KMS-11 (cell line): Measurements from ENCODE around the gene HTT.

ENCODE experiments used
- H2AFZ ChIP-seq: fragments of 200-600 bp; sonication (generic); 2 replicates; pipeline ENCODE4 v1.6.1; 2016; ENCODE audit warnings: antibody characterized with exemption, mixed run types, low read depth
- H3K27ac ChIP-seq: fragments of 200-600 bp; sonication (generic); 2 replicates; pipeline ENCODE4 v1.6.1; 2016; ENCODE audit warnings: mild to moderate bottlenecking, mixed run types
- H3K27me3 ChIP-seq: fragments of 200-600 bp; sonication (generic); 2 replicates; pipeline ENCODE4 v1.6.1; 2017; ENCODE audit warnings: mild to moderate bottlenecking, low read depth, mixed run types, moderate library complexity; ENCODE audit not compliant: insufficient read depth
- H3K36me3 ChIP-seq: fragments of 200-600 bp; sonication (generic); 2 replicates; pipeline ENCODE4 v1.6.1; 2017; ENCODE audit warnings: mild to moderate bottlenecking, mixed run types; ENCODE audit not compliant: insufficient read depth
- H3K4me1 ChIP-seq: fragments of 200-600 bp; sonication (generic); 2 replicates; pipeline ENCODE4 v1.6.1; 2016; ENCODE audit warnings: mild to moderate bottlenecking, low read depth, mixed run types; ENCODE audit not compliant: poor library complexity, severe bottlenecking
- H3K4me2 ChIP-seq: fragments of 200-600 bp; sonication (generic); 2 replicates; pipeline ENCODE4 v1.7.0; 2016; ENCODE audit warnings: mild to moderate bottlenecking, mixed run types
- H3K4me3 ChIP-seq: fragments of 200-600 bp; sonication (generic); IDR thresholded peaks from 2 replicates; pipeline ENCODE4 v1.6.1; 2017; ENCODE audit warnings: low read depth, low read length, mixed read lengths; ENCODE audit not compliant: insufficient read depth
- H3K79me2 ChIP-seq: fragments of 200-600 bp; sonication (generic); 2 replicates; pipeline ENCODE4 v1.6.1; 2016; ENCODE audit warnings: low read depth, mixed run types; ENCODE audit not compliant: insufficient read depth
- H3K9ac ChIP-seq: fragments of 200-600 bp; sonication (generic); 2 replicates; pipeline ENCODE4 v1.6.1; 2016; ENCODE audit warnings: mild to moderate bottlenecking, mixed run types
- H4K20me1 ChIP-seq: fragments of 200-600 bp; sonication (generic); 2 replicates; pipeline ENCODE4 v1.6.1; 2016; ENCODE audit warnings: mild to moderate bottlenecking, mixed run types; ENCODE audit not compliant: insufficient read depth
- CTCF ChIP-seq: fragments of 200-600 bp; sonication (generic); conservative IDR thresholded peaks from 2 replicates; pipeline ENCODE4 v1.6.1; 2017; ENCODE audit warnings: low read depth, mild to moderate bottlenecking, antibody characterized with exemption, low read length, moderate library complexity, mixed read lengths

HTT gene

GRCh38 chr4:3217266-3217665, 142.8 kb downstream of the HTT start:
- H3K36me3 ChIP-seq: peaks cover 3% of the 10 kb centered on the region; the same call in 1 of the 2 replicates
- no peak overlapping the region for H3K27ac ChIP-seq
- no peak overlapping the region for H3K4me3 ChIP-seq
- H3K79me2 ChIP-seq: no peaks in the 10 kb centered on the region
- H3K4me1 ChIP-seq: no peaks in the 10 kb centered on the region
- no peak for TF ChIP-seq CTCF
- no peaks in the 10 kb centered on the region for H3K27me3 ChIP-seq
- H3K4me2 ChIP-seq: no peak overlapping the region
- H2AFZ ChIP-seq: no peak overlapping the region
- H3K9ac ChIP-seq: no peak overlapping the region
- H4K20me1 ChIP-seq: no peaks in the 10 kb centered on the region

GRCh38 chr4:3217771-3218170, 143.3 kb downstream of the HTT start:
- Histone ChIP-seq H3K27me3 (no peaks in the 10 kb centered on the region), H3K36me3 (peaks cover 3% of the 10 kb centered on the region; the same call in 1 of the 2 replicates), H3K9ac (no peak overlapping the region), H4K20me1 (no peaks in the 10 kb centered on the region), H3K79me2 (no peaks in the 10 kb centered on the region), H2AFZ (no peak overlapping the region), H3K4me1 (no peaks in the 10 kb centered on the region), H3K4me3 (no peak overlapping the region), H3K4me2 (no peak overlapping the region), H3K27ac (no peak overlapping the region)
- no peak for TF ChIP-seq CTCF

- Histone ChIP-seq H3K27ac (no peak overlapping the region), H3K36me3 (peaks cover 3% of the 10 kb centered on the region; the same call in 1 of the 2 replicates), H3K27me3 (no peaks in the 10 kb centered on the region), H3K4me1 (no peaks in the 10 kb centered on the region), H3K4me3 (no peak overlapping the region), H4K20me1 (no peaks in the 10 kb centered on the region), H2AFZ (no peak overlapping the region), H3K4me2 (no peak overlapping the region), H3K79me2 (no peaks in the 10 kb centered on the region), H3K9ac (no peak overlapping the region)
- TF ChIP-seq CTCF: no peak
Measured at GRCh38 chr4:3218824-3219760, 144.6 kb downstream of the HTT start.

GRCh38 chr4:3219761-3220475, 145.4 kb downstream of the HTT start:
- Histone ChIP-seq H3K4me3 (no peak overlapping the region), H3K79me2 (no peaks in the 10 kb centered on the region), H3K4me2 (no peak overlapping the region), H3K27ac (no peak overlapping the region), H3K36me3 (peaks cover 3% of the 10 kb centered on the region; the same call in 1 of the 2 replicates), H4K20me1 (no peaks in the 10 kb centered on the region), H3K9ac (no peak overlapping the region), H2AFZ (no peak overlapping the region), H3K4me1 (no peaks in the 10 kb centered on the region), H3K27me3 (no peaks in the 10 kb centered on the region)
- TF ChIP-seq CTCF: no peak
